B cell (primary cell): ENCODE data around the gene MMS19. TPM values are rescaled to one million over a fixed set of nuclear protein-coding genes. Genes with fewer than 3 reads are reported as not detected.
A peak's percentile ranks its signal among the peaks of the same experiment; 100 is the strongest.

Experiments
- ATAC-seq: fragments of 200-7000 bp; cut with Tn5 transposase; one replicate; pipeline ENCODE4 v1.10.0; 2021; ENCODE audit warnings: low read depth, mild to moderate bottlenecking, moderate number of reproducible peaks, moderate library complexity
- CTCF ChIA-PET: fragments of 350-600 bp; sonication (Branson Sonifier 250); formaldehyde crosslinking; loops from one replicate; lab custom pipeline; 2021; ENCODE audit warnings: antibody characterized with exemption, inconsistent platforms; lab: Charles Lee
- POLR2A ChIA-PET: fragments of 350-600 bp; sonication (Branson Sonifier 250); formaldehyde crosslinking; loops from one replicate; lab custom pipeline; 2021; ENCODE audit warnings: antibody characterized with exemption; lab: Charles Lee
- DNase-seq: peaks from one replicate; pipeline ENCODE4 v3.0.0; 2013
- H2AFZ ChIP-seq: 2 replicates; pipeline ENCODE4 v1.6.1; 2012; ENCODE audit warnings: mild to moderate bottlenecking, low read depth, low read length; ENCODE audit not compliant: insufficient read depth, poor library complexity, severe bottlenecking
- H3K27ac ChIP-seq, 2 donors: 1 replicate in 1 of 2; 2 replicates in 1 of 2; pipeline ENCODE4 v1.5.1; 2012 to 2013; ENCODE audit warnings: low read length in 2 of 2, mild to moderate bottlenecking in 2 of 2, moderate library complexity in 1 of 2
- H3K27me3 ChIP-seq, 4 experiments: fragments of 200-600 bp in 1 of 4; sonication (generic) in 1 of 4; replicated peaks in 1 of 4; 1 replicate in 2 of 4; 2 replicates in 2 of 4; pipeline versions ENCODE4 v1.6.1 to v1.7.0; 2013 to 2016; ENCODE audit warnings: low read length in 3 of 4, mild to moderate bottlenecking in 2 of 4, mixed read lengths in 1 of 4, moderate library complexity in 1 of 4; ENCODE audit not compliant: insufficient read depth in 4 of 4, control insufficient read depth in 3 of 4; ENCODE audit errors: control extremely low read depth in 1 of 4
- H3K36me3 ChIP-seq, 2 experiments: replicated peaks in 1 of 2; 1 replicate in 1 of 2; 2 replicates in 1 of 2; pipeline versions ENCODE4 v1.6.1 to v1.7.1; 2013; ENCODE audit warnings: low read length in 1 of 2; ENCODE audit not compliant: insufficient read depth in 2 of 2, control insufficient read depth in 1 of 2; ENCODE audit errors: control extremely low read depth in 1 of 2, extremely low read depth in 1 of 2
- H3K4me1 ChIP-seq, 2 donors: fragments of 200-600 bp in 1 of 2; sonication (generic) in 1 of 2; 1 replicate in 1 of 2; 2 replicates in 1 of 2; pipeline versions ENCODE4 v1.5.1 to v1.6.1; 2013 to 2017; ENCODE audit warnings: low read length in 2 of 2; ENCODE audit not compliant: control insufficient read depth in 2 of 2, insufficient read depth in 2 of 2
- H3K4me2 ChIP-seq: replicated peaks from 2 replicates; pipeline ENCODE3; 2012; ENCODE audit warnings: mild to moderate bottlenecking, low read depth, low read length; ENCODE audit not compliant: poor library complexity, severe bottlenecking
- H3K4me3 ChIP-seq, 5 experiments: fragments of 200-600 bp in 1 of 5; sonication (generic) in 1 of 5; 1 replicate in 3 of 5; 2 replicates in 2 of 5; pipeline versions ENCODE4 v1.5.1 to v1.7.0; 2011 to 2016; ENCODE audit warnings: low read length in 4 of 5, mild to moderate bottlenecking in 4 of 5, low read depth in 2 of 5, control low read depth in 1 of 5, moderate library complexity in 1 of 5; ENCODE audit not compliant: insufficient read depth in 1 of 5; ENCODE audit errors: control extremely low read depth in 1 of 5, extremely low read depth in 1 of 5
- H3K79me2 ChIP-seq: fragments of 200-600 bp; sonication (generic); one replicate; pipeline ENCODE4 v1.6.0; 2016; ENCODE audit warnings: low read length; ENCODE audit not compliant: control insufficient read depth, insufficient read depth
- H3K9ac ChIP-seq: fragments of 200-600 bp; sonication (generic); 2 replicates; pipeline ENCODE4 v1.6.1; 2017; ENCODE audit warnings: mild to moderate bottlenecking, low read length, moderate library complexity
- H3K9me3 ChIP-seq, 3 donors: one replicate each; pipeline versions ENCODE4 v1.6.1 to v1.7.1; 2013; ENCODE audit warnings: low read length in 2 of 3; ENCODE audit not compliant: control insufficient read depth in 2 of 3, insufficient read depth in 1 of 3; ENCODE audit errors: control extremely low read depth in 1 of 3
- H4K20me1 ChIP-seq: 2 replicates; pipeline ENCODE4 v1.6.0; 2012; ENCODE audit warnings: mild to moderate bottlenecking, low read length; ENCODE audit not compliant: insufficient read depth, control insufficient read depth, poor library complexity, severe bottlenecking
- H3K27ac Mint-ChIP-seq: one replicate; pipeline ENCODE4 v1.8.0; 2021; ENCODE audit warnings: mixed read lengths
- H3K27me3 Mint-ChIP-seq: one replicate; pipeline ENCODE4 v1.8.0; 2021; ENCODE audit warnings: mixed read lengths
- H3K4me1 Mint-ChIP-seq: one replicate; pipeline ENCODE4 v1.8.0; 2021; ENCODE audit warnings: mixed read lengths
- H3K4me3 Mint-ChIP-seq: one replicate; pipeline ENCODE4 v1.8.0; 2021; ENCODE audit warnings: mixed read lengths
- H3K9me3 Mint-ChIP-seq: one replicate; pipeline ENCODE4 v1.8.0; 2022; ENCODE audit warnings: mixed read lengths; ENCODE audit not compliant: insufficient read depth
- EZH2 ChIP-seq: IDR thresholded peaks from 2 replicates; pipeline ENCODE4 v1.6.1; 2012; ENCODE audit warnings: borderline replicate concordance, low read depth, mild to moderate bottlenecking, moderate library complexity, low read length; ENCODE audit not compliant: insufficient read depth, poor library complexity, severe bottlenecking
- WGBS: methylation state at CpG from one replicate; pipeline ENCODE4 v1.1.5; 2013; ENCODE audit warnings: missing lambda C conversion rate; ENCODE audit not compliant: insufficient coverage; 5-methylcytosine and 5-hydroxymethylcytosine counted together
- intact Hi-C: fragments of 100-400 bp; cut with micrococcal nuclease; formaldehyde crosslinking; loops from one replicate; pipeline ENCODE4 v1.10.0; 2022
- polyA minus RNA-seq: library from RNA; depleted of rRNA, polyadenylated mRNA; stranded (reverse); fragments of >200 nt; gene quantifications from 2 replicates; pipeline ENCODE4 v1.2.3, GENCODE V29; 2012
- polyA plus RNA-seq: library from polyadenylated mRNA; depleted of rRNA; stranded (reverse); fragments of >200 nt; gene quantifications from 2 replicates; pipeline ENCODE4 v1.2.3, GENCODE V29; 2012
- total RNA-seq, 2 donors: library from RNA; stranded (reverse); fragments of 120-200 nt in 1 of 2; gene quantifications; 1 replicate in 1 of 2; 2 replicates in 1 of 2; pipeline versions ENCODE4 v1.2.3 to v1.2.4, GENCODE V29; 2013 to 2022
- TF ChIP-seq, protein P1 (sequence below): fragments of 200-600 bp; IDR thresholded peaks from one replicate; pipeline ENCODE4 v1.8.0; 2022; ENCODE audit warnings: antibody characterized with exemption, mild to moderate bottlenecking

Gene MMS19, protein sequence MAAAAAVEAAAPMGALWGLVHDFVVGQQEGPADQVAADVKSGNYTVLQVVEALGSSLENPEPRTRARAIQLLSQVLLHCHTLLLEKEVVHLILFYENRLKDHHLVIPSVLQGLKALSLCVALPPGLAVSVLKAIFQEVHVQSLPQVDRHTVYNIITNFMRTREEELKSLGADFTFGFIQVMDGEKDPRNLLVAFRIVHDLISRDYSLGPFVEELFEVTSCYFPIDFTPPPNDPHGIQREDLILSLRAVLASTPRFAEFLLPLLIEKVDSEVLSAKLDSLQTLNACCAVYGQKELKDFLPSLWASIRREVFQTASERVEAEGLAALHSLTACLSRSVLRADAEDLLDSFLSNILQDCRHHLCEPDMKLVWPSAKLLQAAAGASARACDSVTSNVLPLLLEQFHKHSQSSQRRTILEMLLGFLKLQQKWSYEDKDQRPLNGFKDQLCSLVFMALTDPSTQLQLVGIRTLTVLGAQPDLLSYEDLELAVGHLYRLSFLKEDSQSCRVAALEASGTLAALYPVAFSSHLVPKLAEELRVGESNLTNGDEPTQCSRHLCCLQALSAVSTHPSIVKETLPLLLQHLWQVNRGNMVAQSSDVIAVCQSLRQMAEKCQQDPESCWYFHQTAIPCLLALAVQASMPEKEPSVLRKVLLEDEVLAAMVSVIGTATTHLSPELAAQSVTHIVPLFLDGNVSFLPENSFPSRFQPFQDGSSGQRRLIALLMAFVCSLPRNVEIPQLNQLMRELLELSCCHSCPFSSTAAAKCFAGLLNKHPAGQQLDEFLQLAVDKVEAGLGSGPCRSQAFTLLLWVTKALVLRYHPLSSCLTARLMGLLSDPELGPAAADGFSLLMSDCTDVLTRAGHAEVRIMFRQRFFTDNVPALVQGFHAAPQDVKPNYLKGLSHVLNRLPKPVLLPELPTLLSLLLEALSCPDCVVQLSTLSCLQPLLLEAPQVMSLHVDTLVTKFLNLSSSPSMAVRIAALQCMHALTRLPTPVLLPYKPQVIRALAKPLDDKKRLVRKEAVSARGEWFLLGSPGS
- 78.0 and 82.1 TPM in 2 replicates for total RNA-seq
- 59.6 TPM for total RNA-seq (2013)
- polyA plus RNA-seq, result 102 TPM in 2 replicates
- polyA minus RNA-seq, result 42.7 and 44.6 TPM in 2 replicates

DNA sequence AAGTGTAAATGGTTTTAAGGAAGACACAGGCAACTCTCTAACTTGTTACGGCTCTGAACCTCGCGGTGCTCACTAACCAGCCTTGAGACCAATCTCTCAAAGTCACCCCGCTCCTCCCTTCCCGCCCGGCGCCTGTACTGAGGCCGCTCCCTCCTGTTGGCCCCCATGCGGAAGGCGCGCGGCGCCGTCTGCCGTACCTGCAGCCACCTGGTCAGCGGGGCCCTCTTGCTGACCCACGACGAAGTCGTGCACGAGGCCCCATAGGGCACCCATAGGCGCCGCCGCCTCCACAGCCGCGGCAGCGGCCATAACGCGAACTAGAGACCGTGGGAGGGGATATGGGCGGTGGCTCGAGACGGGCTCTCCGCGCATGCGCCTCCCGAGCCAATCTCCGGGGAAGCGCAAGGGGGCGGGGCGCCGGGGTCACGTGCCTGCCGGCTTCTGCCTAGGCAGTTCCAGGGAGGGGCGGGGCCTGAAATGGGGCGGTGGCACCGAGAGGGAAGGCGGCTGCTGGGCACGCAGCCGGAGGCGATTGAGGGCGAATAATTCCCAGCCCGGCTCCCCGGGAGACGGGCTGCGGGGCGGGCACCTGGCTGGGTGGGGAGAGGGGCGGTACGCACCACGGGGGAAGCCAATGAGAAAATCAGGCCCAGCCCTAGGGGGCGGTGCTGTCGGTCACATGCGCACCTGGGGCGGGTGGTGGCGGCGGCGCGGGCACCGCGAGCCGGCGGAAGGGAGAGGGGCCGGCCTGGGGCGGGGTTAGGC, at the start of gene MMS19:
MMS19 (minus strand) TSS at position 347 of the 765 bp plus-strand sequence; CDS start at position 309, 38 bp downstream.
- no peaks in the 10 kb centered on the region for H3K9me3 ChIP-seq
- intact Hi-C loops, result loop anchor here (1.0 to 5.0 kb wide), 7 partner anchors 52 to 1936 kb away; partner anchors contain the start of genes ARHGAP19, EXOSC1, MORN4 and PGAM1

More for the DNA sequence above, at the start of gene MMS19:
- peaks cover 26% of the 10 kb centered on the region for H4K20me1 ChIP-seq
- H3K4me1 ChIP-seq, result peaks cover 21% of the 10 kb centered on the region in 2 donors
- peak within 1 kb of the TSS; percentile 99 for H3K4me3 Mint-ChIP-seq
- H3K4me3 ChIP-seq, result peak within 1 kb of the TSS; percentile 92 to 98 (median 96)
- ATAC-seq, result peak; percentile 87
- peaks cover 0 to 27% (median 16%) of the 10 kb centered on the region in 4 experiments for H3K27me3 ChIP-seq
- H3K9ac ChIP-seq, result peak within 1 kb of the TSS; percentile 95
- peaks cover 48% of the 10 kb centered on the region for H3K79me2 ChIP-seq
- H3K27ac Mint-ChIP-seq, result peak within 1 kb of the TSS; percentile 99
- peaks cover 0 to 4% of the 10 kb centered on the region in 2 experiments for H3K36me3 ChIP-seq
- H3K4me1 Mint-ChIP-seq, result peaks cover 38% of the 10 kb centered on the region
- peak; percentile 99 for DNase-seq
- 0% methylated on average over 72 of the region's 73 CpGs for WGBS
- H3K9me3 Mint-ChIP-seq, result no peaks in the 10 kb centered on the region
- peak within 1 kb of the TSS; percentile 77 to 91 for H3K27ac ChIP-seq
- peaks cover 31% of the 10 kb centered on the region for H3K27me3 Mint-ChIP-seq
- peak within 1 kb of the TSS; percentile 97 for H3K4me2 ChIP-seq
- TF ChIP-seq, protein P1, sequence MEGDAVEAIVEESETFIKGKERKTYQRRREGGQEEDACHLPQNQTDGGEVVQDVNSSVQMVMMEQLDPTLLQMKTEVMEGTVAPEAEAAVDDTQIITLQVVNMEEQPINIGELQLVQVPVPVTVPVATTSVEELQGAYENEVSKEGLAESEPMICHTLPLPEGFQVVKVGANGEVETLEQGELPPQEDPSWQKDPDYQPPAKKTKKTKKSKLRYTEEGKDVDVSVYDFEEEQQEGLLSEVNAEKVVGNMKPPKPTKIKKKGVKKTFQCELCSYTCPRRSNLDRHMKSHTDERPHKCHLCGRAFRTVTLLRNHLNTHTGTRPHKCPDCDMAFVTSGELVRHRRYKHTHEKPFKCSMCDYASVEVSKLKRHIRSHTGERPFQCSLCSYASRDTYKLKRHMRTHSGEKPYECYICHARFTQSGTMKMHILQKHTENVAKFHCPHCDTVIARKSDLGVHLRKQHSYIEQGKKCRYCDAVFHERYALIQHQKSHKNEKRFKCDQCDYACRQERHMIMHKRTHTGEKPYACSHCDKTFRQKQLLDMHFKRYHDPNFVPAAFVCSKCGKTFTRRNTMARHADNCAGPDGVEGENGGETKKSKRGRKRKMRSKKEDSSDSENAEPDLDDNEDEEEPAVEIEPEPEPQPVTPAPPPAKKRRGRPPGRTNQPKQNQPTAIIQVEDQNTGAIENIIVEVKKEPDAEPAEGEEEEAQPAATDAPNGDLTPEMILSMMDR, result no peak
- TF ChIP-seq EZH2, result no peak
- peak within 1 kb of the TSS; percentile 97 for H2AFZ ChIP-seq
- ChIA-PET CTCF (no interaction called here), POLR2A (interaction anchor here (1.1 kb wide), 1 partner anchor 31 kb away, joined by 3 read pairs; no protein-coding TSS in a partner anchor)
